ENCODE data around the gene ITGBL1. TPM values are rescaled to one million over a fixed set of nuclear protein-coding genes. Genes with fewer than 3 reads are reported as not detected.

The ITGBL1 gene
- total RNA-seq, 1 experiment from 2014 or later = not detected

DNA sequence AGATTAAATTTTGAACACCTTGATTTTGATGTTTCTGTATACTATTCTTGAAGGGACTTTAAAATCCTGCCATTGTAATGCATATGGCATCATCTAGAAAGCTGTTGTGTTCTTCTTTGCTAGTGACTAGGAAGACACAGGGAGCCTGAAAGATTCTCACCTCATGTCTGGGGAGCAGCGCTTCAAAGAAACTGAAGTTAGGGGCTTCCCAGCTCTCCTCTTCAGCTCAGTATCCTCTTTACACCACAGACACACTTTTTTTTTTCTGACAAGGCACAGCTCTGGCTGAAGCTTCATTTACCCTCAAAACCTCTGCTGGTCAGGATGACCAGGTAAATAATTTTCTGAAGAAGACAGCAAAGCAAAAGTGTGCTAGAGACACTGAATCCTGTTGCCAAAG lies 255.6 kb downstream of the ITGBL1 start:
- BruUV-seq (replicated peaks) = no TSS peak
- Mint-ChIP-seq H3K4me1 (ENCODE audit: insufficient read depth, unreplicated experiment) (peaks cover 27% of the 10 kb centered on the region), H3K27ac (ENCODE audit: low read depth, unreplicated experiment) (no peak overlapping the region), H3K9me3 (ENCODE audit: unreplicated experiment) (no peaks in the 10 kb centered on the region), H3K27me3 (ENCODE audit: insufficient read depth, unreplicated experiment) (no peaks in the 10 kb centered on the region), H3K36me3 (ENCODE audit: insufficient read depth, unreplicated experiment) (no peaks in the 10 kb centered on the region), H3K4me3 (ENCODE audit: unreplicated experiment) (no peak overlapping the region)
- DNase-seq (ENCODE audit: unreplicated experiment) = no peak
- ChIA-PET POLR2A (interaction anchor here (2.0 kb wide), 1 partner anchor 43 kb away, joined by 7 read pairs; no protein-coding TSS in a partner anchor), CTCF (interaction anchor here (0.7 to 2.3 kb wide), 3 partner anchors 49 to 336 kb away, joined by 3 to 10 read pairs (median 4); no protein-coding TSS in a partner anchor)
- TF ChIP-seq CTCF (IDR thresholded peaks at IDR 0.05; ENCODE audit: unreplicated experiment) = no peak
- intact Hi-C loops (cut with micrococcal nuclease) = no loop called here

- POLR2A ChIA-PET = interaction anchor here (1.3 kb wide), 1 partner anchor 41 kb away, joined by 5 read pairs; no protein-coding TSS in a partner anchor
- Mint-ChIP-seq H3K4me3 (ENCODE audit: unreplicated experiment) (no peak overlapping the region), H3K9me3 (ENCODE audit: unreplicated experiment) (no peaks in the 10 kb centered on the region), H3K36me3 (ENCODE audit: insufficient read depth, unreplicated experiment) (no peaks in the 10 kb centered on the region), H3K27ac (ENCODE audit: low read depth, unreplicated experiment) (no peak overlapping the region), H3K27me3 (ENCODE audit: insufficient read depth, unreplicated experiment) (no peaks in the 10 kb centered on the region), H3K4me1 (ENCODE audit: insufficient read depth, unreplicated experiment) (peaks cover 20% of the 10 kb centered on the region)
- BruUV-seq (replicated peaks) = no TSS peak
- CTCF ChIA-PET = no interaction called here
- DNase-seq (ENCODE audit: unreplicated experiment) = no peak
- intact Hi-C loops (cut with micrococcal nuclease) = no loop called here
- no peak for TF ChIP-seq CTCF (IDR thresholded peaks at IDR 0.05; ENCODE audit: unreplicated experiment)
These were observed 257.5 kb downstream of the ITGBL1 start for GRCh38 chr13:101709952-101710351.

DNA sequence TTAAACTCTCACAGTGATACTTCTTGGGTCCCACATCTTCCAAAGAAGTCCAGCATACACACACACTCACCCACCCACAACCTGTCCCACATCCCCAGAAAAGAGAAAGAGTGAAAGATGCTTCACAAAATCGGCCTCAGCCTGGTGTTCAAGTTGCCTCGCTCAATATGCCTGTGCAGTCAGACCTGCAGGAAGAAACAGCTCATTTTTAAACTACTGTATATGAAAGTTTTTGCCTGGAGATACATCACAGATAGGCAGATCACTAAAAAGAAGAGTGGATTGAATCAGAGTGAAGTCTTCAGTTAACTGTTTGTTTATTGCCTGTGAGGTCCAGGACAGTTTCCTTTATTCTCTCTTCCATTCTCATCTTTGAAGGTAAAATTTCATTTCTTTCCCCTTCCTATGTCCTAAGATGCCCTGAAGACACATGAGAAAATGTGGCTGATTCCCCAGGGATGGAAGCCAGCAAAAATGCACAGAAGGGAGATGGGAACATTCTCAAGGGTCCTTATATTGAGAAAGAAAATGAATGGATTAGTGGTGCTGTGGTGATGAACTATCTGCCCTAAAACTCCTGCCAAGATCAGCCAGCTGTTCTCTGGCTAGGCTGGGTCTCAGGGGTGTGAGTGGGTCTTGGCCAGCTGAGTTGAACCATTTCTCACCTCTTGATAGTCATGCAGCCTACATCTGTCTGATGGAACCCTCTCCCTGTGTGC lies 259.0 kb downstream of the ITGBL1 start:
- intact Hi-C loops (cut with micrococcal nuclease) = no loop called here
- ChIA-PET POLR2A (no interaction called here), CTCF (no interaction called here)
- DNase-seq (ENCODE audit: unreplicated experiment) = no peak
- H3K4me1 Mint-ChIP-seq (ENCODE audit: insufficient read depth, unreplicated experiment) = peaks cover 17% of the 10 kb centered on the region
- no peak overlapping the region for H3K4me3 Mint-ChIP-seq (ENCODE audit: unreplicated experiment)
- BruUV-seq (replicated peaks) = no TSS peak
- no peak overlapping the region for H3K27ac Mint-ChIP-seq (ENCODE audit: low read depth, unreplicated experiment)
- no peaks in the 10 kb centered on the region for H3K36me3 Mint-ChIP-seq (ENCODE audit: insufficient read depth, unreplicated experiment)
- no peaks in the 10 kb centered on the region for H3K9me3 Mint-ChIP-seq (ENCODE audit: unreplicated experiment)
- no peaks in the 10 kb centered on the region for H3K27me3 Mint-ChIP-seq (ENCODE audit: insufficient read depth, unreplicated experiment)
- no peak for TF ChIP-seq CTCF (IDR thresholded peaks at IDR 0.05; ENCODE audit: unreplicated experiment)

- intact Hi-C loops (cut with micrococcal nuclease) = no loop called here
- Mint-ChIP-seq H3K27ac (ENCODE audit: low read depth, unreplicated experiment) (no peak overlapping the region), H3K36me3 (ENCODE audit: insufficient read depth, unreplicated experiment) (no peaks in the 10 kb centered on the region), H3K4me3 (ENCODE audit: unreplicated experiment) (no peak overlapping the region), H3K9me3 (ENCODE audit: unreplicated experiment) (no peaks in the 10 kb centered on the region), H3K27me3 (ENCODE audit: insufficient read depth, unreplicated experiment) (no peaks in the 10 kb centered on the region), H3K4me1 (ENCODE audit: insufficient read depth, unreplicated experiment) (peaks cover 12% of the 10 kb centered on the region)
- no peak for DNase-seq (ENCODE audit: unreplicated experiment)
- TF ChIP-seq CTCF (IDR thresholded peaks at IDR 0.05; ENCODE audit: unreplicated experiment) = no peak
- no TSS peak for BruUV-seq (replicated peaks)
- ChIA-PET POLR2A (no interaction called here), CTCF (no interaction called here)
These were observed 259.5 kb downstream of the ITGBL1 start for GRCh38 chr13:101712026-101712348.
